Germinal center (tissue), 1 donor: ENCODE data around the gene ZNF652.
"Not testable (repeated sequence)": the region's sequence is repeated elsewhere in the genome, so short reads cannot be mapped to it uniquely, and the experiment has no call there.

Experiments used
- DNase-seq: peaks from one replicate; pipeline ENCODE4 v3.0.0; 2012; ENCODE audit warnings: mixed read lengths, low spot score

The ZNF652 gene

GRCh38 chr17:49386373-49386772, 24.3 kb upstream of the ZNF652 start:
- no peak for DNase-seq

- DNase-seq: no peak
Observed at GRCh38 chr17:49384951-49385350, 22.9 kb upstream of the ZNF652 start.

- no peak for DNase-seq
Observed at GRCh38 chr17:49383060-49383459, 21.0 kb upstream of the ZNF652 start.

GRCh38 chr17:49382556-49382955, 20.5 kb upstream of the ZNF652 start:
- no peak for DNase-seq

- DNase-seq: no peak
Observed at GRCh38 chr17:49381793-49382192, 19.7 kb upstream of the ZNF652 start.

GRCh38 chr17:49381033-49381432, 19.0 kb upstream of the ZNF652 start:
- no peak for DNase-seq

- no peak for DNase-seq
Observed at GRCh38 chr17:49379926-49380325, 17.9 kb upstream of the ZNF652 start.

- DNase-seq: no peak
Observed at GRCh38 chr17:49378311-49378710, 16.3 kb upstream of the ZNF652 start.

- DNase-seq: no peak
Observed at GRCh38 chr17:49375544-49375943, 13.5 kb upstream of the ZNF652 start.

GRCh38 chr17:49373115-49373514, 11.1 kb upstream of the ZNF652 start:
- no peak for DNase-seq

- DNase-seq: no peak
Observed at GRCh38 chr17:49372425-49372824, 10.4 kb upstream of the ZNF652 start.

GRCh38 chr17:49370971-49371834, 9.2 kb upstream of the ZNF652 start:
- DNase-seq: no peak

- no peak for DNase-seq
Observed at GRCh38 chr17:49369760-49370159, 7.7 kb upstream of the ZNF652 start.

- no peak for DNase-seq
Observed at GRCh38 chr17:49369089-49369488, 7.0 kb upstream of the ZNF652 start.

- DNase-seq: peak; percentile 21
Observed at GRCh38 chr17:49365667-49366066, 3.6 kb upstream of the ZNF652 start.

GRCh38 chr17:49365126-49365525, 3.1 kb upstream of the ZNF652 start:
- DNase-seq: not testable (repeated sequence)

GRCh38 chr17:49364119-49364518, 2.1 kb upstream of the ZNF652 start:
- DNase-seq: no peak

- DNase-seq: no peak
Observed at GRCh38 chr17:49363251-49363650, 1.2 kb upstream of the ZNF652 start.

GRCh38 chr17:49362723-49363117, 670 bp upstream of the ZNF652 start:
- peak; percentile 10 for DNase-seq

- DNase-seq: peak; percentile 77
Observed at GRCh38 chr17:49361129-49361901, 735 bp downstream of the ZNF652 start.

GRCh38 chr17:49360796-49361128, 1.3 kb downstream of the ZNF652 start:
- no peak for DNase-seq

- DNase-seq: no peak
Observed at GRCh38 chr17:49359990-49360795, 1.9 kb downstream of the ZNF652 start.
